ENCODE measurements around the gene TSPAN5.
A peak's percentile ranks its signal among the peaks of the same experiment; 100 is the strongest.

The TSPAN5 gene

DNA sequence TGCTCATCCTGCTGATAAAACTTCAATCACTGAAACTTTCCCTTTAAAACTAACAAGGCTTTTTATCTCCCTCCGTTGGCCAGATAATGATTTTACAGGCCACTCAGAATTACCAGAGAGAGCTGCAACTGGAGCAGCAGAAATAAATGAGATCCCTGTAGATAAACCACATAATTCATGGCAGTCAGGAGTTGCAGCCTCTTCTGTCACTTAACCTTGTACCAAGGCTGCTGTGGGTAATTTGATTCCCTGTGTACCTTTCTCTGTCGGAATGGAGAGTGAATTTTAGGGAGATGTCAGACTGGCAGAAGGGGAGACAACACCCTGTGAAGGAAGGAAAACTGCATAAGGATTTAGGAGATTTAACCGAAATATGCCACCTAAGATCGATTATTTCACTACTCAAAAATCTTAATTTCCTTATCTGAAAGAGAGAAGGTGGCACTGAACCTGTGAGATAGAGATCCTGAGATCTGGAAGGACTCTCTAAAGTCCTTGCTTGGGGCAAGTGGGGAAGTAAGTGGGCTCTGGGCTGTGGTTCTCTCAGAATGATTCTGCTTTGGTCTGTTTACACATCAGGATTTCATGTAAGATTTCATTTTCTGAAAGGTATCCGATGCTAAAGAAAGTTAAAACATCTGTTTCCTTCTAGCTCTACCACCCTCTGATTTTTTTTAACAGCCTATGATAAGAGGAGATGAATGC, 14.3 kb upstream of the TSPAN5 start (continued):
- TF ChIP-seq, protein P1, sequence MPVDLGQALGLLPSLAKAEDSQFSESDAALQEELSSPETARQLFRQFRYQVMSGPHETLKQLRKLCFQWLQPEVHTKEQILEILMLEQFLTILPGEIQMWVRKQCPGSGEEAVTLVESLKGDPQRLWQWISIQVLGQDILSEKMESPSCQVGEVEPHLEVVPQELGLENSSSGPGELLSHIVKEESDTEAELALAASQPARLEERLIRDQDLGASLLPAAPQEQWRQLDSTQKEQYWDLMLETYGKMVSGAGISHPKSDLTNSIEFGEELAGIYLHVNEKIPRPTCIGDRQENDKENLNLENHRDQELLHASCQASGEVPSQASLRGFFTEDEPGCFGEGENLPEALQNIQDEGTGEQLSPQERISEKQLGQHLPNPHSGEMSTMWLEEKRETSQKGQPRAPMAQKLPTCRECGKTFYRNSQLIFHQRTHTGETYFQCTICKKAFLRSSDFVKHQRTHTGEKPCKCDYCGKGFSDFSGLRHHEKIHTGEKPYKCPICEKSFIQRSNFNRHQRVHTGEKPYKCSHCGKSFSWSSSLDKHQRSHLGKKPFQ (tag by site-specific recombination; IDR thresholded peaks at IDR 0.05): no peak
- TF ChIP-seq, protein P2, sequence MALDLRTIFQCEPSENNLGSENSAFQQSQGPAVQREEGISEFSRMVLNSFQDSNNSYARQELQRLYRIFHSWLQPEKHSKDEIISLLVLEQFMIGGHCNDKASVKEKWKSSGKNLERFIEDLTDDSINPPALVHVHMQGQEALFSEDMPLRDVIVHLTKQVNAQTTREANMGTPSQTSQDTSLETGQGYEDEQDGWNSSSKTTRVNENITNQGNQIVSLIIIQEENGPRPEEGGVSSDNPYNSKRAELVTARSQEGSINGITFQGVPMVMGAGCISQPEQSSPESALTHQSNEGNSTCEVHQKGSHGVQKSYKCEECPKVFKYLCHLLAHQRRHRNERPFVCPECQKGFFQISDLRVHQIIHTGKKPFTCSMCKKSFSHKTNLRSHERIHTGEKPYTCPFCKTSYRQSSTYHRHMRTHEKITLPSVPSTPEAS (tag by site-specific recombination; IDR thresholded peaks at IDR 0.05): no peak
- no peak for TF ChIP-seq YY2 (tag by site-specific recombination; IDR thresholded peaks at IDR 0.05)
- no peak for TF ChIP-seq ZNF514 (tag by site-specific recombination; IDR thresholded peaks at IDR 0.05)
- TF ChIP-seq, protein P3, sequence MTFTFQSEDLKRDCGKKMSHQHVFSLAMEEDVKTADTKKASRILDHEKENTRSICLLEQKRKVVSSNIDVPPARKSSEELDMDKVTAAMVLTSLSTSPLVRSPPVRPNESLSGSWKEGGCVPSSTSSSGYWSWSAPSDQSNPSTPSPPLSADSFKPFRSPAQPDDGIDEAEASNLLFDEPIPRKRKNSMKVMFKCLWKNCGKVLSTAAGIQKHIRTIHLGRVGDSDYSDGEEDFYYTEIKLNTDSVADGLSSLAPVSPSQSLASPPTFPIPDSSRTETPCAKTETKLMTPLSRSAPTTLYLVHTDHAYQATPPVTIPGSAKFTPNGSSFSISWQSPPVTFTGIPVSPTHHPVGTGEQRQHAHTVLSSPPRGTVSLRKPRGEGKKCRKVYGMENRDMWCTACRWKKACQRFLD (tag by site-specific recombination; IDR thresholded peaks at IDR 0.05): no peak
- no peak for TF ChIP-seq ZNF37A (tag by site-specific recombination; IDR thresholded peaks at IDR 0.05)
- peak; percentile 53; the same call in 1 of the 2 replicates for TF ChIP-seq OVOL3 (tag by site-specific recombination; IDR thresholded peaks at IDR 0.05)
- no peak for TF ChIP-seq SETDB1 (IDR thresholded peaks at IDR 0.05; ENCODE audit: insufficient read length, low read length)
- TF ChIP-seq ZNF239 (tag by site-specific recombination; IDR thresholded peaks at IDR 0.05): no peak
- no peak for TF ChIP-seq ZNF548 (tag by site-specific recombination; IDR thresholded peaks at IDR 0.05)
- TF ChIP-seq BCL11A (tag by site-specific recombination; IDR thresholded peaks at IDR 0.05; ENCODE audit: low read depth): no peak
- TF ChIP-seq ZNF132 (tag by site-specific recombination; IDR thresholded peaks at IDR 0.05; ENCODE audit: borderline replicate concordance): no peak
- TF ChIP-seq ZNF16 (tag by site-specific recombination; IDR thresholded peaks at IDR 0.05; ENCODE audit: low read depth): no peak
- no peak for TF ChIP-seq ZNF214 (tag by site-specific recombination; IDR thresholded peaks at IDR 0.05; ENCODE audit: borderline replicate concordance)
- TF ChIP-seq, protein P4, sequence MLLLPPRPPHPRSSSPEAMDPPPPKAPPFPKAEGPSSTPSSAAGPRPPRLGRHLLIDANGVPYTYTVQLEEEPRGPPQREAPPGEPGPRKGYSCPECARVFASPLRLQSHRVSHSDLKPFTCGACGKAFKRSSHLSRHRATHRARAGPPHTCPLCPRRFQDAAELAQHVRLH (tag by site-specific recombination; IDR thresholded peaks at IDR 0.05): peak; percentile 52; the same call in 1 of the 2 replicates
- TF ChIP-seq MYNN (tag by site-specific recombination; IDR thresholded peaks at IDR 0.05; ENCODE audit: borderline replicate concordance): no peak
- no peak for TF ChIP-seq ZNF155 (tag by site-specific recombination; IDR thresholded peaks at IDR 0.05)
- TF ChIP-seq, protein P5, sequence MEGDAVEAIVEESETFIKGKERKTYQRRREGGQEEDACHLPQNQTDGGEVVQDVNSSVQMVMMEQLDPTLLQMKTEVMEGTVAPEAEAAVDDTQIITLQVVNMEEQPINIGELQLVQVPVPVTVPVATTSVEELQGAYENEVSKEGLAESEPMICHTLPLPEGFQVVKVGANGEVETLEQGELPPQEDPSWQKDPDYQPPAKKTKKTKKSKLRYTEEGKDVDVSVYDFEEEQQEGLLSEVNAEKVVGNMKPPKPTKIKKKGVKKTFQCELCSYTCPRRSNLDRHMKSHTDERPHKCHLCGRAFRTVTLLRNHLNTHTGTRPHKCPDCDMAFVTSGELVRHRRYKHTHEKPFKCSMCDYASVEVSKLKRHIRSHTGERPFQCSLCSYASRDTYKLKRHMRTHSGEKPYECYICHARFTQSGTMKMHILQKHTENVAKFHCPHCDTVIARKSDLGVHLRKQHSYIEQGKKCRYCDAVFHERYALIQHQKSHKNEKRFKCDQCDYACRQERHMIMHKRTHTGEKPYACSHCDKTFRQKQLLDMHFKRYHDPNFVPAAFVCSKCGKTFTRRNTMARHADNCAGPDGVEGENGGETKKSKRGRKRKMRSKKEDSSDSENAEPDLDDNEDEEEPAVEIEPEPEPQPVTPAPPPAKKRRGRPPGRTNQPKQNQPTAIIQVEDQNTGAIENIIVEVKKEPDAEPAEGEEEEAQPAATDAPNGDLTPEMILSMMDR (tag by site-specific recombination; IDR thresholded peaks at IDR 0.05): no peak
- TF ChIP-seq, protein P6, sequence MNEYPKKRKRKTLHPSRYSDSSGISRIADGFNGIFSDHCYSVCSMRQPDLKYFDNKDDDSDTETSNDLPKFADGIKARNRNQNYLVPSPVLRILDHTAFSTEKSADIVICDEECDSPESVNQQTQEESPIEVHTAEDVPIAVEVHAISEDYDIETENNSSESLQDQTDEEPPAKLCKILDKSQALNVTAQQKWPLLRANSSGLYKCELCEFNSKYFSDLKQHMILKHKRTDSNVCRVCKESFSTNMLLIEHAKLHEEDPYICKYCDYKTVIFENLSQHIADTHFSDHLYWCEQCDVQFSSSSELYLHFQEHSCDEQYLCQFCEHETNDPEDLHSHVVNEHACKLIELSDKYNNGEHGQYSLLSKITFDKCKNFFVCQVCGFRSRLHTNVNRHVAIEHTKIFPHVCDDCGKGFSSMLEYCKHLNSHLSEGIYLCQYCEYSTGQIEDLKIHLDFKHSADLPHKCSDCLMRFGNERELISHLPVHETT (tag by site-specific recombination; IDR thresholded peaks at IDR 0.05): no peak
- peak; percentile 39; the same call in 1 of the 2 replicates for TF ChIP-seq SP7 (tag by site-specific recombination; IDR thresholded peaks at IDR 0.05)
- TF ChIP-seq ZNF585B (tag by site-specific recombination; IDR thresholded peaks at IDR 0.05): no peak
- TF ChIP-seq MEIS1 (CRISPR knock-in tag; IDR thresholded peaks at IDR 0.05; ENCODE audit: borderline replicate concordance): no peak
- TF ChIP-seq TCF7L2 (IDR thresholded peaks at IDR 0.05; ENCODE audit: borderline replicate concordance, low read depth, low read length): peak; percentile 85
- no peak for TF ChIP-seq GLI2 (tag by site-specific recombination; IDR thresholded peaks at IDR 0.05; ENCODE audit: borderline replicate concordance, low read depth)
- TF ChIP-seq, protein P7, sequence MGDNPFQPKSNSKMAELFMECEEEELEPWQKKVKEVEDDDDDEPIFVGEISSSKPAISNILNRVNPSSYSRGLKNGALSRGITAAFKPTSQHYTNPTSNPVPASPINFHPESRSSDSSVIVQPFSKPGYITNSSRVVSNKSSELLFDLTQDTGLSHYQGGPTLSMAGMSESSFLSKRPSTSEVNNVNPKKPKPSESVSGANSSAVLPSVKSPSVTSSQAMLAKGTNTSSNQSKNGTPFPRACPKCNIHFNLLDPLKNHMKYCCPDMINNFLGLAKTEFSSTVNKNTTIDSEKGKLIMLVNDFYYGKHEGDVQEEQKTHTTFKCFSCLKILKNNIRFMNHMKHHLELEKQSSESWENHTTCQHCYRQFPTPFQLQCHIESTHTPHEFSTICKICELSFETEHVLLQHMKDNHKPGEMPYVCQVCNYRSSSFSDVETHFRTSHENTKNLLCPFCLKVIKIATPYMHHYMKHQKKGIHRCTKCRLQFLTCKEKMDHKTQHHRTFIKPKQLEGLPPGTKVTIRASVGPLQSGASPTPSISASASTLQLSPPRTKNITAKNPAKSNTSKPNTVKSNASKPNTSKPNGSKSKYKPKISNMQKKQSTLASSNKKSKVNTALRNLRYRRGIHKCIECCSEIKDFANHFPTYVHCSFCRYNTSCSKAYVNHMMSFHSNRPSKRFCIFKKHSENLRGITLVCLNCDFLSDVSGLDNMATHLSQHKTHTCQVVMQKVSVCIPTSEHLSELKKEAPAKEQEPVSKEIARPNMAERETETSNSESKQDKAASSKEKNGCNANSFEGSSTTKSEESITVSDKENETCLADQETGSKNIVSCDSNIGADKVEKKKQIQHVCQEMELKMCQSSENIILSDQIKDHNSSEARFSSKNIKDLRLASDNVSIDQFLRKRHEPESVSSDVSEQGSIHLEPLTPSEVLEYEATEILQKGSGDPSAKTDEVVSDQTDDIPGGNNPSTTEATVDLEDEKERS (tag by site-specific recombination; IDR thresholded peaks at IDR 0.05): no peak
- TF ChIP-seq, protein P8, sequence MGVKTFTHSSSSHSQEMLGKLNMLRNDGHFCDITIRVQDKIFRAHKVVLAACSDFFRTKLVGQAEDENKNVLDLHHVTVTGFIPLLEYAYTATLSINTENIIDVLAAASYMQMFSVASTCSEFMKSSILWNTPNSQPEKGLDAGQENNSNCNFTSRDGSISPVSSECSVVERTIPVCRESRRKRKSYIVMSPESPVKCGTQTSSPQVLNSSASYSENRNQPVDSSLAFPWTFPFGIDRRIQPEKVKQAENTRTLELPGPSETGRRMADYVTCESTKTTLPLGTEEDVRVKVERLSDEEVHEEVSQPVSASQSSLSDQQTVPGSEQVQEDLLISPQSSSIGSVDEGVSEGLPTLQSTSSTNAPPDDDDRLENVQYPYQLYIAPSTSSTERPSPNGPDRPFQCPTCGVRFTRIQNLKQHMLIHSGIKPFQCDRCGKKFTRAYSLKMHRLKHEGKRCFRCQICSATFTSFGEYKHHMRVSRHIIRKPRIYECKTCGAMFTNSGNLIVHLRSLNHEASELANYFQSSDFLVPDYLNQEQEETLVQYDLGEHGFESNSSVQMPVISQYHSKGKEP (tag by site-specific recombination; IDR thresholded peaks at IDR 0.05): peak; percentile 98

Measured in HEK293 (cell line).